BLaER1 treated with 17β-estradiol and CSF1 and Interleukin-3, amounts not matched to agents 10 nM and 100 nM (cell line): Measurements from ENCODE around the gene EPHA8.

Experiments used
- H3K27ac ChIP-seq, 11 experiments: shearing (Covaris generic); formaldehyde crosslinking; 2 replicates each; pipeline ENCODE4 v1.8.1; 2022
- H3K27me3 ChIP-seq, 11 experiments: shearing (Covaris generic); formaldehyde crosslinking; 2 replicates each; pipeline ENCODE4 v1.8.1; 2022
- H3K36me3 ChIP-seq, 11 experiments: shearing (Covaris generic); formaldehyde crosslinking; 2 replicates each; pipeline ENCODE4 v1.8.1; 2022
- H3K4me1 ChIP-seq, 10 experiments: shearing (Covaris generic); formaldehyde crosslinking; 2 replicates each; pipeline ENCODE4 v1.8.1; 2022
- H3K4me2 ChIP-seq, 11 experiments: shearing (Covaris generic); formaldehyde crosslinking; 2 replicates each; pipeline ENCODE4 v1.8.1; 2022
- H3K4me3 ChIP-seq, 10 experiments: shearing (Covaris generic); formaldehyde crosslinking; 2 replicates each; pipeline ENCODE4 v1.8.1; 2022
- H3K9ac ChIP-seq, 11 experiments: shearing (Covaris generic); formaldehyde crosslinking; 2 replicates each; pipeline ENCODE4 v1.8.1; 2022
- H3K9me3 ChIP-seq, 11 experiments: shearing (Covaris generic); formaldehyde crosslinking; replicated peaks in 1 of 11; 2 replicates each; pipeline ENCODE4 v1.8.1; 2022
- H4K20me1 ChIP-seq, 11 experiments: shearing (Covaris generic); formaldehyde crosslinking; 2 replicates each; pipeline ENCODE4 v1.8.1; 2022
- Cebpa-rat ChIP-seq, 11 experiments: shearing (Covaris generic); IDR thresholded peaks; 2 replicates each; pipeline ENCODE4 v1.8.1; 2022

Gene EPHA8

DNA sequence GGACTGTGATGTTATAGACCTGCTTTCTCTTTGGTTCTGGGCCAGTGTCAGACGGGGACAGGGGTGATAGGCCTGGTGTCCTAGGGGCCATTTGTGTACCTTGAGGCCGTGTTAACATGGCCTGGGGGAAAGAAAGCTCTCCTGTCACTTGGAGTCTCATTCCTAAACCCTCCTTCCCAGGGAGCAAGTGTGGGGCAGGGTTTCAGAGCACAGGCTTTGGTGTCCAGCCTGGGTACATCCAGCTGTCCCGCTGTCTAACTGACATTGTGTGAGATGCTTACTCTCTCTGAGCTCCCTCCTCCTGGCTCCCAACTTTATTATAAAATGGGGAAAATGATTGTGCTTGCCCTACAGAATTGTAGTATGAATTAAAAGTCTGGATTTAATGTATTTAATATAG lies 32.6 kb upstream of the EPHA8 start:
- H3K4me2 ChIP-seq: no peak overlapping the region
- H3K9me3 ChIP-seq: no peaks in the 10 kb centered on the region
- H4K20me1 ChIP-seq: peaks cover 0 to 53% (median 0%) of the 10 kb centered on the region in 11 experiments; a peak in 5 of 22 replicates
- no peak overlapping the region for H3K27ac ChIP-seq
- TF ChIP-seq Cebpa-rat (IDR thresholded peaks at IDR 0.05): no peak
- H3K27me3 ChIP-seq: no peaks in the 10 kb centered on the region
- H3K4me3 ChIP-seq: no peak overlapping the region
- peaks cover 0 to 9% (median 0%) of the 10 kb centered on the region in 10 experiments; a peak in 2 of 20 replicates for H3K4me1 ChIP-seq
- 0 out of 22 replicates have a peak overlapping the region, but pooled peaks of 1 of the 11 experiments have one; percentile 21 for H3K9ac ChIP-seq
- H3K36me3 ChIP-seq: peaks cover 26 to 68% (median 39%) of the 10 kb centered on the region in 11 experiments

DNA sequence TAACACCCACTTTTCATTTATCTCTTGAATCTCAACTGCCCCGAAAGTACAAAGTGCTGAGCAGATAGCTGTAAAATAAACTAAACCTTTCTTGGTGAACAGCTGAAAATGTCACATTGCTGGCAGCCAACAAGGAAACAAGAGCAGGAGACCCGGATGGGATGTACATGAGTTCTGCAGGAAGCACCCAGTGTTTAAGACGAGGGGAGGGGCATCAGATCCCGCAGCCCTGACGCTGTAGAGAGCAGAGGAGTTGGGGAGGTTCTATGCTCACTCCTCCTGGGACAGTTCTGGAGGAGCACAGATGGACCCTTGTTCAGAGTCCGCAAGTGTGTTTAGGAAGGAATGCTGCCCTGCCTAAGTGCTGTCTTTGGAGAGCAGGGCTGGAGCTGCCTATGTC lies 32.0 kb upstream of the EPHA8 start:
- no peaks in the 10 kb centered on the region for H3K9me3 ChIP-seq
- TF ChIP-seq Cebpa-rat (IDR thresholded peaks at IDR 0.05): no peak
- H3K27ac ChIP-seq: no peak overlapping the region
- H3K9ac ChIP-seq: no peak overlapping the region
- H3K4me1 ChIP-seq: peaks cover 0 to 11% (median 3%) of the 10 kb centered on the region in 10 experiments; a peak in 6 of 20 replicates
- peaks cover 0 to 47% (median 0%) of the 10 kb centered on the region in 11 experiments; a peak in 5 of 22 replicates for H4K20me1 ChIP-seq
- H3K36me3 ChIP-seq: peaks cover 21 to 63% (median 33%) of the 10 kb centered on the region in 11 experiments
- H3K27me3 ChIP-seq: no peaks in the 10 kb centered on the region
- no peak overlapping the region for H3K4me3 ChIP-seq
- no peak overlapping the region for H3K4me2 ChIP-seq

DNA sequence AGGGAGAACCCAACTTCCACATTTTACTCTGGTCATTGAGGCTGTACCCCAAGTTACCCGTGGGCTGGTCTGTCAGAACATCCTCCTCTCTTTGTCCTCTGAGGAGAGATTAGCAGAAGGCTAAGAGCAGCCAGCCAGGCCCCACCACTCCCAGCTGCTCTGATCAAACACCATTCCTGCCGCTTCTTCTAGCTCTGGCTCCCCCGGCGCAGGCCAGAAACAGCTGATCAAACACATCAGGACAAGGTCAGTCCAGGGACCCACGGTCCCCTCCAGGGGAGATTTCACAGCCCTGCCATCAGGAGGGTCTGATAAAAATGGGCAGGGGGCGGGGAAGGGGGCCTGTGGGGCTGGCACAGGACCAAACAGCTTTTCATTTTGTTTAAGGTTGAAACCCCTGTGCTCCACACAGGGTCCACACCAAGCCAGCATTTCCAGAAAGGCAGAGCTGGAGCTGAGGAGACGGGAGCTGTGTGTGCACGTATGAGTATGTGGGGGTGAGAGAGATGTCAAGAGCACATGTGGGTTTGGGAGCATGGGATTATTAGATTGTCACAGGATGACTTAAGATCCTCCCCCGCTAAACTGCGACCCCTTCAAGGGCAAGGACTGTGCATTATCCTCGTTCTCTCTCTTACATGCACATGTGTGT lies 29.9 kb upstream of the EPHA8 start:
- Histone ChIP-seq H3K27me3 (no peaks in the 10 kb centered on the region), H3K27ac (no peak overlapping the region), H3K9ac (no peak overlapping the region), H4K20me1 (peaks cover 0 to 29% (median 0%) of the 10 kb centered on the region in 11 experiments; a peak in 2 of 22 replicates), H3K36me3 (peaks cover 0 to 44% (median 13%) of the 10 kb centered on the region in 11 experiments; a peak in 13 of 22 replicates), H3K9me3 (no peaks in the 10 kb centered on the region), H3K4me3 (no peak overlapping the region), H3K4me1 (peaks cover 18 to 29% (median 24%) of the 10 kb centered on the region in 10 experiments), H3K4me2 (no peak overlapping the region)
- no peak for TF ChIP-seq Cebpa-rat (IDR thresholded peaks at IDR 0.05)

GRCh38 chr1:22534951-22535350 lies 28.3 kb upstream of the EPHA8 start:
- Histone ChIP-seq H3K4me3 (no peak overlapping the region), H3K9me3 (no peaks in the 10 kb centered on the region), H3K27ac (no peak overlapping the region), H3K4me2 (no peak overlapping the region; a peak in 2 of 22 replicates), H3K4me1 (peaks cover 34 to 45% (median 40%) of the 10 kb centered on the region in 10 experiments), H3K36me3 (peaks cover 0 to 28% (median 0%) of the 10 kb centered on the region in 11 experiments; a peak in 5 of 22 replicates), H3K9ac (no peak overlapping the region), H3K27me3 (no peaks in the 10 kb centered on the region), H4K20me1 (peaks cover 0 to 14% (median 0%) of the 10 kb centered on the region in 11 experiments; a peak in 2 of 22 replicates)
- TF ChIP-seq Cebpa-rat (IDR thresholded peaks at IDR 0.05): no peak

DNA sequence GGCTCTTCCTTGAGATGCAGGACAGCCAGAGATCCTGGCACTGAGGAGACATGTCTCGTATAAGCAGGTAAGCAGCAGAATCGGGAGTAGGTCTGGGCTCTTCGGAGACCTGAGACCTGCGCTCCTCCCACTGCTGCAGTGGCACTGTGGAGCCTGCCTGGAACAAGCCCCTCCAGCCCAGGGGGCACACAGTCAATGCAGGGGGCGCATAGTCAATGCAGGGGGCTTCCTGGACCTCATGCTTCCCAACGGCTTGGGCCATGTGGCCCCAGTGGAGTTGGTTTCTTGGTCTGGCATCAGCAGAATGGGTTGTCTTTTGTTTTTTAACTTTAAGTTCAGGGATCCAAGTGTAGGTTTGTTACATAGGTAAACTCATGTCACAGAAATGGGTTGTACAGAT lies 27.9 kb upstream of the EPHA8 start:
- Histone ChIP-seq H3K27me3 (no peaks in the 10 kb centered on the region), H3K9ac (no peak overlapping the region), H3K27ac (no peak overlapping the region), H3K4me2 (no peak overlapping the region), H3K4me1 (peaks cover 39 to 49% (median 44%) of the 10 kb centered on the region in 10 experiments), H3K9me3 (no peaks in the 10 kb centered on the region), H4K20me1 (peaks cover 0 to 12% (median 0%) of the 10 kb centered on the region in 11 experiments; a peak in 2 of 22 replicates), H3K4me3 (no peak overlapping the region), H3K36me3 (peaks cover 0 to 24% (median 0%) of the 10 kb centered on the region in 11 experiments; a peak in 4 of 22 replicates)
- no peak for TF ChIP-seq Cebpa-rat (IDR thresholded peaks at IDR 0.05)

- Histone ChIP-seq H3K27ac (no peak overlapping the region; a peak in 1 of 22 replicates), H3K9me3 (no peaks in the 10 kb centered on the region), H4K20me1 (peaks cover 0 to 7% (median 0%) of the 10 kb centered on the region in 11 experiments; a peak in 2 of 22 replicates), H3K4me2 (peak overlapping the region in 10 of 11 experiments; percentile 37 to 82 (median 73); a peak in 13 of 22 replicates), H3K36me3 (peaks cover 0 to 24% (median 0%) of the 10 kb centered on the region in 11 experiments; a peak in 3 of 22 replicates), H3K27me3 (no peaks in the 10 kb centered on the region), H3K9ac (no peak overlapping the region), H3K4me3 (no peak overlapping the region), H3K4me1 (peaks cover 41 to 58% (median 51%) of the 10 kb centered on the region in 10 experiments)
- no peak for TF ChIP-seq Cebpa-rat (IDR thresholded peaks at IDR 0.05)
Measured at GRCh38 chr1:22536506-22536905, 26.8 kb upstream of the EPHA8 start.

- no peak overlapping the region for H3K9ac ChIP-seq
- H3K36me3 ChIP-seq: peaks cover 0 to 16% (median 0%) of the 10 kb centered on the region in 11 experiments; a peak in 3 of 22 replicates
- H3K27ac ChIP-seq: peak overlapping the region in 1 of 11 experiments; percentile 8; a peak in 2 of 22 replicates
- H4K20me1 ChIP-seq: no peaks in the 10 kb centered on the region
- H3K27me3 ChIP-seq: no peaks in the 10 kb centered on the region
- H3K4me1 ChIP-seq: peaks cover 41 to 58% (median 51%) of the 10 kb centered on the region in 10 experiments
- H3K4me3 ChIP-seq: no peak overlapping the region
- no peak for TF ChIP-seq Cebpa-rat (IDR thresholded peaks at IDR 0.05)
- H3K9me3 ChIP-seq: no peaks in the 10 kb centered on the region
- peak overlapping the region; percentile 57 to 82 (median 76); a peak in 21 of 22 replicates for H3K4me2 ChIP-seq
Measured at GRCh38 chr1:22537441-22538139, 25.7 kb upstream of the EPHA8 start.

- 0 out of 22 replicates have a peak, but pooled peaks cover 0 to 9% (median 0%) of the 10 kb centered on the region in 11 experiments for H3K36me3 ChIP-seq
- peak overlapping the region in 7 of 11 experiments; percentile 9 to 59 (median 21); a peak in 8 of 22 replicates for H3K27ac ChIP-seq
- H3K9ac ChIP-seq: 0 out of 22 replicates have a peak overlapping the region, but pooled peaks of 1 of the 11 experiments have one; percentile 32
- no peaks in the 10 kb centered on the region for H4K20me1 ChIP-seq
- no peak for TF ChIP-seq Cebpa-rat (IDR thresholded peaks at IDR 0.05)
- H3K4me3 ChIP-seq: no peak overlapping the region
- no peaks in the 10 kb centered on the region for H3K27me3 ChIP-seq
- peaks cover 41 to 58% (median 49%) of the 10 kb centered on the region in 10 experiments for H3K4me1 ChIP-seq
- no peaks in the 10 kb centered on the region for H3K9me3 ChIP-seq
- peak overlapping the region; percentile 57 to 82 (median 76) for H3K4me2 ChIP-seq
Measured at GRCh38 chr1:22539510-22540118, 23.7 kb upstream of the EPHA8 start.
